Measurements from ENCODE around the gene CEP85. TPM values are rescaled to one million over a fixed set of nuclear protein-coding genes. Genes with fewer than 3 reads are reported as not detected.
A peak's percentile ranks its signal among the peaks of the same experiment; 100 is the strongest.

Gene CEP85
- total and polyA plus RNA-seq, 9 of the 15 experiments (the other 6 are each of a cell fraction or from before 2014, with no cell fraction given): 42.1 to 140 (median 92.6) TPM

DNA sequence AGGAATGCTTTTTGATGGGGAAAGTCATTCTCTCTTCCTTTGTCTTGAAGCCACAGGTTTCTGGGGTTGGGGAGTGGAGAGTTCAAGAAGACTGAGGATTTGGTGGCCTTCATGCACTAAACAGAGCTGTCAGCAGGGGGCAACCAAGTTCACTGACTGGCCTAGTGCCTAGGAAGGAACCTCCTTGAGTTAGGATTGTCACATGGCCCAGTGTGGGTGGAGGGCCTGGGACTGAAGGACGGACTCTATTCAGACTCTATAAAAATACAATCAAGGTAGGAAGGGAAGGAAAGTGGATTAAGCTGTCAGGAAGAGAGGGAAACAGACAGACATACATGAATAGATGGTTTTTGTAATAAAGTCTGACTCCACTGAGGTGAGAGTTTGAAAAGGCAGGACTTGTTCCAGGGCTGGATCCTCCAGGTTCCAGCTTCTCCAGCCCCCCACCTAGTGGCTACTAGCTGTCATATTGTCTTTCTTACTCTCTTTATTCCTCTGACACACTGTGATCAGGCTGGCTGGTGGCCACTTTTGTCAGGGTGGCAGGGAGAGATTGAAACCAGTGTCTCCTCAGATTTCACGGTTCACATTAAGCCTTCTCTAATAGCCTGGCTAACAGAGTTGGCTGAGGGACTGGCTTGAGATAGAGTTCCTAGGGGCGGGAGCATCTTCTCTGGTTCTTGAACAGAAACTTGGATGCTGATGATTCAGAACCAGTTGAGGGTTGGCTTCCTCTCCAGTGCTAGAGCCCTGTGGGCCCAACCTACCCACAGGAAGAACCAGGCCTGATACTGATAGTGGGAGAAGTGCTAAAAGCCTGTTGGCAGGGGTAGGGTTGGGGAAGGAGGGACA is 41.8 kb downstream of the CEP85 start (continued):
- TF ChIP-seq BRF1 (IDR thresholded peaks at IDR 0.05; ENCODE audit: borderline replicate concordance, extremely low read depth, insufficient read length) (no peak), BACH1 (tag; IDR thresholded peaks at IDR 0.05) (0 out of 2 replicates have a peak, but pooled peaks have one; percentile 48), TCF3 (CRISPR knock-in tag; IDR thresholded peaks at IDR 0.05) (no peak; the same call in 1 of the 2 replicates), ZNF324 (CRISPR knock-in tag; IDR thresholded peaks at IDR 0.05) (no peak), SNRNP70 (optimal IDR thresholded peaks at IDR 0.05; ENCODE audit: low read depth, low read length) (no peak), SP1 (CRISPR knock-in tag; IDR thresholded peaks at IDR 0.05) (peak; percentile 53; the same call in 1 of the 2 replicates), ETV6 (IDR thresholded peaks at IDR 0.05; ENCODE audit: borderline replicate concordance in 1 of 2, low read depth in 2 of 2, low read length in 1 of 2) (no peak), ETV6 (CRISPR knock-in tag; IDR thresholded peaks at IDR 0.05; ENCODE audit: borderline replicate concordance) (no peak), ZBTB17 (CRISPR knock-in tag; IDR thresholded peaks at IDR 0.05) (no peak), C11orf30 (IDR thresholded peaks at IDR 0.05; ENCODE audit: low read depth) (no peak), PHF20 (IDR thresholded peaks at IDR 0.05; ENCODE audit: partially characterized antibody) (no peak), FOSL1 (tag; conservative IDR thresholded peaks at IDR 0.05) (peak; percentile 98), ZBTB1 (CRISPR knock-in tag; IDR thresholded peaks at IDR 0.05; ENCODE audit: borderline replicate concordance, low read depth) (0 out of 2 replicates have a peak, but pooled peaks have one; percentile 22), BHLHE40 (IDR thresholded peaks at IDR 0.05; ENCODE audit: low read length) (no peak), NR2C2 (CRISPR knock-in tag; IDR thresholded peaks at IDR 0.05) (no peak), NR2C2 (tag; IDR thresholded peaks at IDR 0.05) (peak; percentile 61), ZNF133 (CRISPR knock-in tag; IDR thresholded peaks at IDR 0.05) (no peak), FOXM1 (IDR thresholded peaks at IDR 0.05; ENCODE audit: low read depth) (no peak), FOXM1 (CRISPR knock-in tag; IDR thresholded peaks at IDR 0.05; ENCODE audit: low read depth) (no peak), ZNF239 (CRISPR knock-in tag; IDR thresholded peaks at IDR 0.05) (no peak), BRCA1 (IDR thresholded peaks at IDR 0.05) (no peak), BRCA1 (CRISPR knock-in tag; IDR thresholded peaks at IDR 0.05) (no peak)
- TF ChIP-seq, protein P1, sequence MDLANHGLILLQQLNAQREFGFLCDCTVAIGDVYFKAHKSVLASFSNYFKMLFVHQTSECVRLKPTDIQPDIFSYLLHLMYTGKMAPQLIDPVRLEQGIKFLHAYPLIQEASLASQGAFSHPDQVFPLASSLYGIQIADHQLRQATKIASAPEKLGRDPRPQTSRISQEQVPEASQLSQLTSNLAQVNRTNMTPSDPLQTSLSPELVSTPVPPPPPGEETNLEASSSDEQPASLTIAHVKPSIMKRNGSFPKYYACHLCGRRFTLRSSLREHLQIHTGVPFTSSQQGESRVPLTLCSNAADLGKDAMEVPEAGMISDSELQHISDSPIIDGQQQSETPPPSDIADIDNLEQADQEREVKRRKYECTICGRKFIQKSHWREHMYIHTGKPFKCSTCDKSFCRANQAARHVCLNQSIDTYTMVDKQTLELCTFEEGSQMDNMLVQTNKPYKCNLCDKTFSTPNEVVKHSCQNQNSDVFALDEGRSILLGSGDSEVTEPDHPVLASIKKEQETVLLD (IDR thresholded peaks at IDR 0.05): 0 out of 2 replicates have a peak, but pooled peaks have one; percentile 45
- TF ChIP-seq, protein P2, sequence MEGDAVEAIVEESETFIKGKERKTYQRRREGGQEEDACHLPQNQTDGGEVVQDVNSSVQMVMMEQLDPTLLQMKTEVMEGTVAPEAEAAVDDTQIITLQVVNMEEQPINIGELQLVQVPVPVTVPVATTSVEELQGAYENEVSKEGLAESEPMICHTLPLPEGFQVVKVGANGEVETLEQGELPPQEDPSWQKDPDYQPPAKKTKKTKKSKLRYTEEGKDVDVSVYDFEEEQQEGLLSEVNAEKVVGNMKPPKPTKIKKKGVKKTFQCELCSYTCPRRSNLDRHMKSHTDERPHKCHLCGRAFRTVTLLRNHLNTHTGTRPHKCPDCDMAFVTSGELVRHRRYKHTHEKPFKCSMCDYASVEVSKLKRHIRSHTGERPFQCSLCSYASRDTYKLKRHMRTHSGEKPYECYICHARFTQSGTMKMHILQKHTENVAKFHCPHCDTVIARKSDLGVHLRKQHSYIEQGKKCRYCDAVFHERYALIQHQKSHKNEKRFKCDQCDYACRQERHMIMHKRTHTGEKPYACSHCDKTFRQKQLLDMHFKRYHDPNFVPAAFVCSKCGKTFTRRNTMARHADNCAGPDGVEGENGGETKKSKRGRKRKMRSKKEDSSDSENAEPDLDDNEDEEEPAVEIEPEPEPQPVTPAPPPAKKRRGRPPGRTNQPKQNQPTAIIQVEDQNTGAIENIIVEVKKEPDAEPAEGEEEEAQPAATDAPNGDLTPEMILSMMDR (IDR thresholded peaks at IDR 0.05 in 2 of 3, conservative IDR thresholded peaks at IDR 0.05 in 1 of 3; ENCODE audit: insufficient read depth in 2 of 3, low read depth in 1 of 3, low read length in 3 of 3): peak; percentile 88 to 94 (median 94)
- TF ChIP-seq, protein P3, sequence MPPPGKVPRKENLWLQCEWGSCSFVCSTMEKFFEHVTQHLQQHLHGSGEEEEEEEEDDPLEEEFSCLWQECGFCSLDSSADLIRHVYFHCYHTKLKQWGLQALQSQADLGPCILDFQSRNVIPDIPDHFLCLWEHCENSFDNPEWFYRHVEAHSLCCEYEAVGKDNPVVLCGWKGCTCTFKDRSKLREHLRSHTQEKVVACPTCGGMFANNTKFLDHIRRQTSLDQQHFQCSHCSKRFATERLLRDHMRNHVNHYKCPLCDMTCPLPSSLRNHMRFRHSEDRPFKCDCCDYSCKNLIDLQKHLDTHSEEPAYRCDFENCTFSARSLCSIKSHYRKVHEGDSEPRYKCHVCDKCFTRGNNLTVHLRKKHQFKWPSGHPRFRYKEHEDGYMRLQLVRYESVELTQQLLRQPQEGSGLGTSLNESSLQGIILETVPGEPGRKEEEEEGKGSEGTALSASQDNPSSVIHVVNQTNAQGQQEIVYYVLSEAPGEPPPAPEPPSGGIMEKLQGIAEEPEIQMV (tag; conservative IDR thresholded peaks at IDR 0.05; ENCODE audit: low read depth): 0 out of 2 replicates have a peak, but pooled peaks have one; percentile 51

Data from K562 (cell line).